Ovary (tissue), 9 donors: ENCODE data around the gene CHD6. TPM values are rescaled to one million over a fixed set of nuclear protein-coding genes. Genes with fewer than 3 reads are reported as not detected.

Source experiments
- DNase-seq, 5 donors: peaks; one replicate each; pipeline ENCODE4 v3.0.0-alpha.2; 2019 to 2020
- H3K27ac ChIP-seq, 2 donors: fragments of 200-600 bp; one replicate each; pipeline versions ENCODE4 v1.5.1 to v1.8.0; 2019 to 2022
- H3K27me3 ChIP-seq: fragments of 200-600 bp; one replicate; pipeline ENCODE4 v1.8.0; 2022
- H3K36me3 ChIP-seq: fragments of 200-600 bp; sonication (generic); one replicate; pipeline ENCODE4 v1.5.1; 2019
- H3K4me1 ChIP-seq: one replicate; pipeline ENCODE4 v1.8.1; 2013; ENCODE audit warnings: mild to moderate bottlenecking, moderate library complexity; ENCODE audit not compliant: insufficient read depth
- H3K4me3 ChIP-seq: fragments of 200-600 bp; sonication (generic); one replicate; pipeline ENCODE4 v1.5.1; 2017
- H3K9me3 ChIP-seq, 2 donors: fragments of 200-600 bp in 1 of 2; sonication (generic) in 1 of 2; one replicate each; pipeline versions ENCODE4 v1.5.1 to v1.8.1; 2013 to 2019; ENCODE audit warnings: mild to moderate bottlenecking in 1 of 2, moderate library complexity in 1 of 2
- EP300 ChIP-seq: sonication (generic); formaldehyde crosslinking; IDR thresholded peaks from one replicate; pipeline ENCODE4 v1.6.1; 2017; ENCODE audit warnings: antibody characterized with exemption
- POLR2A ChIP-seq: fragments of 450-650 bp; IDR thresholded peaks from one replicate; pipeline ENCODE4 v1.6.1; 2017; ENCODE audit warnings: antibody characterized with exemption, mild to moderate bottlenecking, moderate library complexity
- WGBS, 3 donors: extraction: QIAGEN DNeasy Blood & Tissue Kit in 1 of 3; methylation state at CpG; one replicate each; pipeline versions ENCODE4 v1.1.5 to v1.1.7; 2013 to 2017; 5-methylcytosine and 5-hydroxymethylcytosine counted together
- intact Hi-C, 4 donors: fragments of 100-400 bp; cut with DNase I; formaldehyde crosslinking; loops; one replicate each; pipeline versions ENCODE4 v1.11.0 to v1.15.1; 2022 to 2023
- polyA plus RNA-seq, 2 donors: library from polyadenylated mRNA; stranded (reverse); fragments of 200-250 nt in 1 of 2; fragments of 350-450 nt in 1 of 2; fragmentation: Illumina TruSeq in 1 of 2; extraction: RNeasy Lipid Tissue Mini Kit (QIAGEN cat#74804) in 1 of 2; gene quantifications; one replicate each; pipeline ENCODE4 v1.2.3, GENCODE V29; 2013 to 2014
- total RNA-seq, 7 donors: library from RNA; depleted of rRNA in 2 of 7; stranded (reverse); fragments of >200 nt in 2 of 7; fragmentation: NEBNext Ultra II Directional in 3 of 7; extraction: Animal tissue kit (Norgen Biotek cat#: 25700) in 3 of 7; gene quantifications; one replicate each; pipeline versions ENCODE4 v1.1.0 to v1.2.4, GENCODE V29; 2016 to 2023
- TF ChIP-seq, protein P1 (sequence below), 3 donors: fragments of 450-650 bp in 2 of 3; fragments of 200-600 bp in 1 of 3; IDR thresholded peaks; one replicate each; pipeline versions ENCODE4 v1.5.1 to v1.8.0; 2016 to 2022; ENCODE audit warnings: antibody characterized with exemption in 3 of 3, mild to moderate bottlenecking in 1 of 3
- donor health status: DM: no; HTN: no; CAD: no; lungs with moderate emphysema.
- donor health status: DM: no; HTN: no; CAD: no.
- donor health status: Bipolar disorder and iron deficiency.
- donor health status: DM: yes; HTN: yes; CAD: no.
- donor health status: DM: no; HTN: no; CAD: no.
- donor health status: DM: yes; HTN: yes; CAD: no.

The CHD6 gene
- total and polyA plus RNA-seq, 9 donors: 12.1 to 82.4 (median 52.7) TPM

DNA sequence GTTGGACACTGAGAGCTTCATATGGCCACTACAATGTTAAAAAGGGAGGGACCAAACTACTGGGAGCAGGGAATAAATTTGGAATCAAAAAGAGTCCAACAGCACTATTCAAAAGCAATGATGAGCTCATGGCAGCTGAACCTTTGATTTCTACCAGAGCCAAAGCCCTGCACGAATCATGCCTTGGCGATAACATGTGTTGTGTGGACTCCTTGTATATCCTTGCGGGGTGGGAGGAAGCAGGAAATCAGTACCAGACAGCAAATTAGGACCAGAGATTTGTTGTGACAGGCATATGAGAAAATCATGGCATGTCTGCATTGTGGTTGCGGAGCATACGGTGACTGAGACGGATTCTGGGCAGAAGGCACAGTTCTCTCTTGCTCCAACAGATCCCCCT, 166.0 kb downstream of the CHD6 start:
- 95 to 97% (median 96%) methylated on average over 6 of the region's 6 CpGs for WGBS, 3 donors
- DNase-seq: no peak
- no peaks in the 10 kb centered on the region for H3K27me3 ChIP-seq
- TF ChIP-seq POLR2A: no peak
- no peak for TF ChIP-seq EP300
- TF ChIP-seq, protein P1, sequence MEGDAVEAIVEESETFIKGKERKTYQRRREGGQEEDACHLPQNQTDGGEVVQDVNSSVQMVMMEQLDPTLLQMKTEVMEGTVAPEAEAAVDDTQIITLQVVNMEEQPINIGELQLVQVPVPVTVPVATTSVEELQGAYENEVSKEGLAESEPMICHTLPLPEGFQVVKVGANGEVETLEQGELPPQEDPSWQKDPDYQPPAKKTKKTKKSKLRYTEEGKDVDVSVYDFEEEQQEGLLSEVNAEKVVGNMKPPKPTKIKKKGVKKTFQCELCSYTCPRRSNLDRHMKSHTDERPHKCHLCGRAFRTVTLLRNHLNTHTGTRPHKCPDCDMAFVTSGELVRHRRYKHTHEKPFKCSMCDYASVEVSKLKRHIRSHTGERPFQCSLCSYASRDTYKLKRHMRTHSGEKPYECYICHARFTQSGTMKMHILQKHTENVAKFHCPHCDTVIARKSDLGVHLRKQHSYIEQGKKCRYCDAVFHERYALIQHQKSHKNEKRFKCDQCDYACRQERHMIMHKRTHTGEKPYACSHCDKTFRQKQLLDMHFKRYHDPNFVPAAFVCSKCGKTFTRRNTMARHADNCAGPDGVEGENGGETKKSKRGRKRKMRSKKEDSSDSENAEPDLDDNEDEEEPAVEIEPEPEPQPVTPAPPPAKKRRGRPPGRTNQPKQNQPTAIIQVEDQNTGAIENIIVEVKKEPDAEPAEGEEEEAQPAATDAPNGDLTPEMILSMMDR (IDR thresholded peaks at IDR 0.05): no peak
- H3K27ac ChIP-seq: no peak overlapping the region
- no peaks in the 10 kb centered on the region for H3K4me1 ChIP-seq
- H3K9me3 ChIP-seq: no peaks in the 10 kb centered on the region
- intact Hi-C loops: no loop called here
- no peak overlapping the region for H3K4me3 ChIP-seq
- peaks cover 8% of the 10 kb centered on the region for H3K36me3 ChIP-seq

DNA sequence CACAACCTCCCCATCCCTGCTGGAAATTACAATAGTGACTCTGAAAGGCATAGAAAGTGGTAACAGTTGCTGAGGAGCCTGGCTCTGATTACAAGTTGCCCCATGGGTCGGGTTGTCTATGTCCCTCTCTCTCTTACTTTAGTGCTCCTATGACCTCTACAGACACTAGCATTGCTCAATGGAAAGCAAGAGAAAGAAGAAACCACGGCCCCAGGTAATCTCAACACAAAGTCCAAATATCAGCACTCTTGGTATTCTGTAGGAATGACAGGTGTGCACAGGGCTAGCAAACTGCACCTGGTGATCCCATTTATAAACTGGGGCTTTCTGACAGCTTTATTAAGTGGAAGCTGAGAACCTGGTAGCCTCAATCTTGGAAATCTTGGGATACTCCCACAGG, 171.2 kb downstream of the CHD6 start:
- Histone ChIP-seq H3K4me1 (no peaks in the 10 kb centered on the region), H3K27ac (no peak overlapping the region), H3K9me3 (no peaks in the 10 kb centered on the region), H3K4me3 (no peak overlapping the region), H3K36me3 (peaks cover 3% of the 10 kb centered on the region), H3K27me3 (no peaks in the 10 kb centered on the region)
- 84 to 98% (median 90%) methylated on average over 2 of the region's 2 CpGs for WGBS, 3 donors
- intact Hi-C loops: no loop called here
- TF ChIP-seq POLR2A (no peak), EP300 (no peak)
- TF ChIP-seq, protein P1 (IDR thresholded peaks at IDR 0.05): no peak
- DNase-seq: no peak

DNA sequence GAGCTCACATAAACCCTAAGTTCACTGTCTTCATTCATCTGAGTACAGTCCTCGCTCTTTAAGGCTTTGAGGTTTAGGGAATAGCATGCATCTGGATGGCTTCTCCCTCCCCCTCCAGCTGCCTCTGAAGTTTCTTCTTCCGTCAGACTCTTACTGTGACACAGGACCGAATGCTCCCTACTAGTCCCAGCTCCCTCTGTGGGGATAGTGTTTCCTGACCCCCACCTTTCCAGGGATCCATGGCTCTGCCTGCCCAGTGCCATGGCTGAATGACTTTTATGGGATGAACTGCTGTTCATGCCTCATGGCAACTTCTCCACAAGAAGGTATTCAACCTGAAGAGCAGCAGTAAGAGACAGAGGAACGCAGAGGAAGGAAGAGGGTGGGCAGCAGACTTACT, 171.7 kb downstream of the CHD6 start:
- intact Hi-C loops: no loop called here
- WGBS, 3 donors: 86 to 95% (median 92%) methylated on average over 4 of the region's 4 CpGs
- Histone ChIP-seq H3K4me3 (no peak overlapping the region), H3K9me3 (no peaks in the 10 kb centered on the region), H3K27ac (no peak overlapping the region), H3K4me1 (no peaks in the 10 kb centered on the region), H3K27me3 (no peaks in the 10 kb centered on the region), H3K36me3 (peaks cover 3% of the 10 kb centered on the region)
- no peak for DNase-seq
- TF ChIP-seq, protein P1 (IDR thresholded peaks at IDR 0.05): no peak
- TF ChIP-seq EP300 (no peak), POLR2A (no peak)

DNA sequence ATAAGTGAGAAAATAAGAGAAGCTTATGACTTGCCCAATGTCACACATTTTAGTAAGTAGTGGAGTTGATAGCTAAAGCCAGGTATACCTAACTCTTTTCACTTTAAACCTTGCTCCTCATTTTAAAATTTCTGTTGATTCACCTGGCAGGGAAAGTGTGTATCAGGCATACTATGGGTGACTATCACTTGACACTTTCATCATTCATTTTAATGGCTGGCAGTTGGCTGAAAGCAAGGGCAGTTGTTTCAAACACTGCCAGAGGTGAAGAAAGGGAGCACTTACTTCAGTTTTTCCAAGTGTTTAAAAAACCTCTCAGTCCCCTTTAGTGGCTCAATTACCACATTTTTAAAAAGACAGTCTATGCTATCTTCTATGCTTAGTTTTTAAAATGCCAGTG, 173.4 kb downstream of the CHD6 start:
- Histone ChIP-seq H3K27ac (no peak overlapping the region), H3K4me3 (no peak overlapping the region), H3K9me3 (no peaks in the 10 kb centered on the region), H3K27me3 (no peaks in the 10 kb centered on the region), H3K36me3 (peaks cover 3% of the 10 kb centered on the region), H3K4me1 (no peaks in the 10 kb centered on the region)
- intact Hi-C loops: no loop called here
- DNase-seq: no peak
- TF ChIP-seq, protein P1 (IDR thresholded peaks at IDR 0.05): no peak
- TF ChIP-seq EP300: no peak
- TF ChIP-seq POLR2A: no peak

DNA sequence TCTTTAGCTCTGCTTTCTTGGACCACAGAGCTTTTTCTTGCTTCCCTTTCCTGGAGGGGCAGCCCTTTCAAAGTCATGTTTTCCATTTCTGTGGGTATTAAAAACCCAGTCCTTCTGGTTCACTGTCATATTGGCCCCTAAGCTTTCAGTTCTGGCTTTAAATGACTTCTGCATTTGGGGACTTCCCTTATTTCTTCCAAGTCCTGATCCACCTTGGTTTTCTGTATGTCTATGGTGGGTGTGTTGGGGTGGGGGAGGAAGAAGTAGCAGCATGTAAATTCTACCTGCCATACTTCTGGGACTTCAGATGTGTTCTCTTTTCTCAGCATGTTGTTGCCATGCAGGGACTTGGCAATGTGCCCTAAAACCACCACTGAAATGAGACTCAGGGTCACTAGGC, 174.5 kb downstream of the CHD6 start:
- Histone ChIP-seq H3K36me3 (peaks cover 3% of the 10 kb centered on the region), H3K27me3 (no peaks in the 10 kb centered on the region), H3K4me1 (no peaks in the 10 kb centered on the region), H3K9me3 (no peaks in the 10 kb centered on the region), H3K27ac (no peak overlapping the region), H3K4me3 (no peak overlapping the region)
- no peak for DNase-seq
- intact Hi-C loops: no loop called here
- TF ChIP-seq POLR2A (no peak), EP300 (no peak)
- TF ChIP-seq, protein P1 (IDR thresholded peaks at IDR 0.05): no peak
